MM.1S (cell line): Measurements from ENCODE around the gene PLD1.
"Not testable (repeated sequence)": the region's sequence is repeated elsewhere in the genome, so short reads cannot be mapped to it uniquely, and the experiment has no call there.

Experiments used
- DNase-seq: peaks from one replicate; pipeline ENCODE4 v3.0.0-alpha.2; 2015
- H2AFZ ChIP-seq: fragments of 300-600 bp; sonication (generic); 2 replicates; pipeline ENCODE4 v1.6.0; 2016; ENCODE audit warnings: antibody characterized with exemption, low read length
- H3F3A ChIP-seq: fragments of 300-600 bp; sonication (generic); 2 replicates; pipeline ENCODE4 v1.6.1; 2016; ENCODE audit warnings: mild to moderate bottlenecking, antibody characterized with exemption, low read length, moderate library complexity, mixed read lengths; ENCODE audit not compliant: insufficient read depth
- H3K27ac ChIP-seq: fragments of 300-600 bp; sonication (generic); 2 replicates; pipeline ENCODE4 v1.5.1; 2016; ENCODE audit warnings: mild to moderate bottlenecking, low read length
- H3K27me3 ChIP-seq: fragments of 300-600 bp; sonication (generic); replicated peaks from 2 replicates; pipeline ENCODE4 v1.6.0; 2016; ENCODE audit warnings: low read length; ENCODE audit not compliant: insufficient read depth
- H3K36me3 ChIP-seq: fragments of 300-600 bp; sonication (generic); replicated peaks from 2 replicates; pipeline ENCODE4 v1.6.1; 2016; ENCODE audit warnings: mild to moderate bottlenecking, low read length, mixed read lengths; ENCODE audit not compliant: insufficient read depth
- H3K4me1 ChIP-seq: fragments of 300-600 bp; sonication (generic); 2 replicates; pipeline ENCODE4 v1.6.1; 2016; ENCODE audit warnings: low read length, mixed read lengths
- H3K4me2 ChIP-seq: fragments of 300-600 bp; sonication (generic); 2 replicates; pipeline ENCODE4 v1.6.0; 2016; ENCODE audit warnings: low read depth, low read length
- H3K4me3 ChIP-seq: fragments of 300-600 bp; sonication (generic); 2 replicates; pipeline ENCODE4 v1.5.1; 2016; ENCODE audit warnings: low read length, mixed read lengths
- H3K79me2 ChIP-seq: fragments of 300-600 bp; sonication (generic); 2 replicates; pipeline ENCODE4 v1.6.1; 2016; ENCODE audit warnings: mixed run types, low read length, mixed read lengths
- H3K9ac ChIP-seq: fragments of 300-600 bp; sonication (generic); 2 replicates; pipeline ENCODE4 v1.6.1; 2016; ENCODE audit warnings: low read length, mixed read lengths
- H3K9me2 ChIP-seq: fragments of 300-600 bp; sonication (generic); replicated peaks from 2 replicates; pipeline ENCODE4 v1.6.1; 2016; ENCODE audit warnings: mild to moderate bottlenecking, low read length, mixed read lengths; ENCODE audit not compliant: insufficient read depth
- H3K9me3 ChIP-seq: fragments of 300-600 bp; sonication (generic); replicated peaks from 2 replicates; pipeline ENCODE4 v1.6.1; 2016; ENCODE audit warnings: mild to moderate bottlenecking, low read length, mixed read lengths; ENCODE audit not compliant: insufficient read depth
- H4K20me1 ChIP-seq: fragments of 300-600 bp; sonication (generic); 2 replicates; pipeline ENCODE4 v1.6.1; 2016; ENCODE audit warnings: mild to moderate bottlenecking, low read length, moderate library complexity, mixed read lengths; ENCODE audit not compliant: insufficient read depth
- EZH2 ChIP-seq: fragments of 300-600 bp; sonication (generic); optimal IDR thresholded peaks from 2 replicates; pipeline ENCODE3; 2017; ENCODE audit warnings: low read depth, mild to moderate bottlenecking, antibody characterized with exemption, low read length, mixed read lengths
- EZH2phosphoT487 ChIP-seq: fragments of 300-600 bp; sonication (generic); IDR thresholded peaks from 2 replicates; pipeline ENCODE4 v1.6.1; 2018; ENCODE audit warnings: antibody characterized with exemption, low read length
- TF ChIP-seq, protein P1 (sequence below): fragments of 300-600 bp; sonication (generic); IDR thresholded peaks from 2 replicates; pipeline ENCODE4 v1.5.1; 2016; ENCODE audit warnings: antibody characterized with exemption, low read length, mixed read lengths

PLD1 gene

DNA sequence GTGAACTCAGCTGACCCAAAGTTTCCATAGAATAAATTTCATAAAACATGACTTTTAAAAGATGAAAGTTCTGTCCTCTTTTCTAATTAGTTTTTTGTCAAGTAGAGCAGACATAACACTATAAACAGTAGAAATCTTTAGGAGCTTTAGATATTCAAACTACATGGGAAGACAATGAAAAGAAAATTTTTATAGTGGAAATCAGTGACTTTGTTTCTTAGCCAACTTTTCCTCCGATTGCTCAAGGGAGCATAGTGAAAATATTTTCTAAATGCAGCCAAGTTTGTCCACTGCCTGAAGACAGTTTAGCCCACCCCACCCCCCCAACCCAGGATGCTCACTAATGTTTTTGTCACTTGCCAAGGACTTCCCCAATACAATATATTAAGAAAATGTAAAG is 114.9 kb downstream of the PLD1 start:
- no peaks in the 10 kb centered on the region for H3K9me2 ChIP-seq
- H3K4me3 ChIP-seq: no peak overlapping the region
- H3K36me3 ChIP-seq: no peaks in the 10 kb centered on the region
- H3F3A ChIP-seq: no peaks in the 10 kb centered on the region
- no peak for TF ChIP-seq EZH2
- TF ChIP-seq, protein P1, sequence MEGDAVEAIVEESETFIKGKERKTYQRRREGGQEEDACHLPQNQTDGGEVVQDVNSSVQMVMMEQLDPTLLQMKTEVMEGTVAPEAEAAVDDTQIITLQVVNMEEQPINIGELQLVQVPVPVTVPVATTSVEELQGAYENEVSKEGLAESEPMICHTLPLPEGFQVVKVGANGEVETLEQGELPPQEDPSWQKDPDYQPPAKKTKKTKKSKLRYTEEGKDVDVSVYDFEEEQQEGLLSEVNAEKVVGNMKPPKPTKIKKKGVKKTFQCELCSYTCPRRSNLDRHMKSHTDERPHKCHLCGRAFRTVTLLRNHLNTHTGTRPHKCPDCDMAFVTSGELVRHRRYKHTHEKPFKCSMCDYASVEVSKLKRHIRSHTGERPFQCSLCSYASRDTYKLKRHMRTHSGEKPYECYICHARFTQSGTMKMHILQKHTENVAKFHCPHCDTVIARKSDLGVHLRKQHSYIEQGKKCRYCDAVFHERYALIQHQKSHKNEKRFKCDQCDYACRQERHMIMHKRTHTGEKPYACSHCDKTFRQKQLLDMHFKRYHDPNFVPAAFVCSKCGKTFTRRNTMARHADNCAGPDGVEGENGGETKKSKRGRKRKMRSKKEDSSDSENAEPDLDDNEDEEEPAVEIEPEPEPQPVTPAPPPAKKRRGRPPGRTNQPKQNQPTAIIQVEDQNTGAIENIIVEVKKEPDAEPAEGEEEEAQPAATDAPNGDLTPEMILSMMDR: no peak
- TF ChIP-seq EZH2phosphoT487: no peak
- no peaks in the 10 kb centered on the region for H3K79me2 ChIP-seq
- H3K27me3 ChIP-seq: no peaks in the 10 kb centered on the region
- no peak overlapping the region for H3K9ac ChIP-seq
- H3K9me3 ChIP-seq: no peaks in the 10 kb centered on the region
- no peak overlapping the region for H3K4me2 ChIP-seq
- peaks cover 8% of the 10 kb centered on the region for H3K4me1 ChIP-seq
- H3K27ac ChIP-seq: no peak overlapping the region
- H2AFZ ChIP-seq: no peak overlapping the region
- no peaks in the 10 kb centered on the region for H4K20me1 ChIP-seq
- no peak for DNase-seq

DNA sequence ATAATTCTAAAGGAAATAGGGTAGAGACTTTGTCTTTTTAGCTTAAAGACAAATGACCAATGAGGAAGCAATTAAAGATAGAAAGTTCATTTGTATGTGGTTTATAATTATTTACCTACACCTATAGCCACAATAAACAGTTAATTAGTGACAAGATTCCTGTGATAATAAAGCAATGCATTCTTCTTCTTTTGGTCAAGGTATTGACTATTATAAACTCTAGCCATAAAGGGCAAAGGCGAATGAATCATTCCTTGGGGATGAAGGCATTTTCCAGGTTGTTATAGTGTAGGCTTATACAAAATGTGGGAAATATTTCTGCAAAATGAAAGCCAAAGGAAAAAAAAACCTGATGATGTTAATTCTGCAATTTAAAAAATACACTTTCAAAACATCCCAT is 115.4 kb downstream of the PLD1 start:
- Histone ChIP-seq H3K4me3 (no peak overlapping the region), H3K9ac (no peak overlapping the region), H3K9me2 (no peaks in the 10 kb centered on the region), H3F3A (no peaks in the 10 kb centered on the region), H3K36me3 (no peaks in the 10 kb centered on the region), H3K27ac (no peak overlapping the region), H2AFZ (no peak overlapping the region), H3K27me3 (no peaks in the 10 kb centered on the region), H4K20me1 (no peaks in the 10 kb centered on the region), H3K4me2 (no peak overlapping the region), H3K9me3 (no peaks in the 10 kb centered on the region), H3K79me2 (no peaks in the 10 kb centered on the region), H3K4me1 (peaks cover 11% of the 10 kb centered on the region)
- no peak for DNase-seq
- TF ChIP-seq, protein P1: no peak
- TF ChIP-seq EZH2 (no peak), EZH2phosphoT487 (no peak)

DNA sequence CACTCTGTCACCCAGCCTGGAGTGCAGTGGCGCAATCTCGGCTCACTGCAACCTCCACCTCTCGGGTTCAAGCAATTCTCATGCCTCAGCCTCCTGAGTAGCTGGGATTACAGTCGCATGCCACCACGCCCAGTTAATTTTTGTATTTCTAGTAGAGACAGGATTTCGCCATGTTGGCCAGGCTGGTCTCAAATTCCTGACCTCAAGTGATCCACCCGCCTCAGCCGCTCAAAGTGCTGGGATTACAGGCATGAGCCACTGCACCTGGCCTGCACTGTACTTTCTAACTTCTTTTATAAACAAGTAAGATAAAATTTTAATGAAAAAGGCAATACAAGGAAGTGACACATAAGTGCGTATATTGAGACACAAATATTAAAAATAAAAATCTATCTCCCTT is 117.7 kb downstream of the PLD1 start:
- not testable (repeated sequence) for H3K4me2 ChIP-seq, H3K9me3 ChIP-seq, H2AFZ ChIP-seq, H3K36me3 ChIP-seq, H3K79me2 ChIP-seq, H4K20me1 ChIP-seq, H3K27ac ChIP-seq, H3F3A ChIP-seq, H3K27me3 ChIP-seq, H3K4me3 ChIP-seq, DNase-seq, H3K9me2 ChIP-seq, H3K9ac ChIP-seq
- H3K4me1 ChIP-seq: peaks cover 11% of the 10 kb centered on the region

DNA sequence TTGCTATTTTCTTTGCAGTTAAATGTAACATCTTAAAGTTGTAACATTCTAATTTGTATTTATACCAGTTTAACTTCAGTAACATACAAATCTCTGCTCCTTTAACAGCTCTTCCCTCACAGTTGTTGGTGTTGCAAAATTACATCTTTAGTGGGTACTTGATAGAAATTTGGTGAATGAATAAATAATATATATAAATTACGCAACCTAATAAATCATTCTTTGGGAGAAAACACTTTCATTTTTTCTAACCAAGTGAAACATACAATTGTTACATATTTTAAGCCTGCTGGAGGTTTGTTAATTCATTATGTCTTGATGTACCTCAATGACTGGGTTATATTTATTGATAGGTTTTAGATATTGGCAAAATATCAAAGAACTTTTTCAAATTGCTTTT is 118.8 kb downstream of the PLD1 start:
- Histone ChIP-seq H3F3A (no peaks in the 10 kb centered on the region), H3K9me3 (no peaks in the 10 kb centered on the region), H3K4me2 (no peak overlapping the region), H3K27me3 (no peaks in the 10 kb centered on the region), H3K79me2 (no peaks in the 10 kb centered on the region), H3K9me2 (no peaks in the 10 kb centered on the region), H2AFZ (no peak overlapping the region), H3K9ac (no peak overlapping the region), H3K4me1 (peaks cover 11% of the 10 kb centered on the region), H3K4me3 (no peak overlapping the region), H4K20me1 (no peaks in the 10 kb centered on the region), H3K27ac (no peak overlapping the region), H3K36me3 (no peaks in the 10 kb centered on the region)
- TF ChIP-seq EZH2phosphoT487 (no peak), EZH2 (no peak)
- TF ChIP-seq, protein P1: no peak
- DNase-seq: no peak
